Neural crest cell (in vitro differentiated cells): ENCODE measurements around the gene RDH14. TPM values are rescaled to one million over a fixed set of nuclear protein-coding genes. Genes with fewer than 3 reads are reported as not detected.

ENCODE experiments used
- DNase-seq: peaks from one replicate; pipeline ENCODE4 v3.0.0; 2021; ENCODE audit warnings: low read depth, mixed read lengths, low spot score
- H3K27ac Mint-ChIP-seq: one replicate; pipeline ENCODE4 v1.8.0; 2021; ENCODE audit warnings: mild to moderate bottlenecking, mixed read lengths; ENCODE audit not compliant: unreplicated experiment
- H3K27me3 Mint-ChIP-seq: 2 replicates; pipeline ENCODE4 v1.8.0; 2021; ENCODE audit warnings: low read depth, mild to moderate bottlenecking, mixed read lengths
- H3K36me3 Mint-ChIP-seq: 2 replicates; pipeline ENCODE4 v1.8.0; 2021; ENCODE audit warnings: low read depth, mild to moderate bottlenecking, mixed read lengths
- H3K4me1 Mint-ChIP-seq: 2 replicates; pipeline ENCODE4 v1.8.0; 2021; ENCODE audit warnings: mixed read lengths
- H3K4me3 Mint-ChIP-seq: one replicate; pipeline ENCODE4 v1.8.0; 2021; ENCODE audit warnings: mild to moderate bottlenecking, mixed read lengths
- H3K9me3 Mint-ChIP-seq: 2 replicates; pipeline ENCODE4 v1.8.0; 2021; ENCODE audit warnings: mixed read lengths
- CTCF ChIP-seq: fragments of 200-600 bp; sonication (generic); conservative IDR thresholded peaks from 2 replicates; pipeline ENCODE4 v1.5.0; 2021; ENCODE audit warnings: antibody characterized with exemption, mild to moderate bottlenecking
- total RNA-seq: library from RNA; stranded (reverse); gene quantifications from 2 replicates; pipeline ENCODE4 v1.2.1, GENCODE V29; 2021

RDH14 gene
- total RNA-seq, 1 donor from 2014 or later: 18.7 TPM

- Mint-ChIP-seq H3K27me3 (no peaks in the 10 kb centered on the region), H3K4me3 (no peak overlapping the region)
Measured at GRCh38 chr2:18536100-18536499, 24.4 kb downstream of the RDH14 start.

GRCh38 chr2:18531194-18531593 lies 29.3 kb downstream of the RDH14 start:
- Mint-ChIP-seq H3K27me3 (no peaks in the 10 kb centered on the region), H3K4me1 (no peaks in the 10 kb centered on the region), H3K27ac (no peak overlapping the region), H3K4me3 (no peak overlapping the region), H3K9me3 (no peaks in the 10 kb centered on the region), H3K36me3 (no peaks in the 10 kb centered on the region)
- DNase-seq: no peak
- no peak for TF ChIP-seq CTCF

More at GRCh38 chr2:18536100-18536499, 24.4 kb downstream of the RDH14 start:
- Mint-ChIP-seq H3K36me3 (no peaks in the 10 kb centered on the region), H3K9me3 (no peaks in the 10 kb centered on the region), H3K27ac (no peak overlapping the region), H3K4me1 (no peaks in the 10 kb centered on the region)
- no peak for DNase-seq
- TF ChIP-seq CTCF: no peak

GRCh38 chr2:18527822-18528221 lies 32.6 kb downstream of the RDH14 start:
- H3K4me3 Mint-ChIP-seq: no peak overlapping the region
- no peak for DNase-seq
- H3K36me3 Mint-ChIP-seq: no peaks in the 10 kb centered on the region
- peaks cover 5% of the 10 kb centered on the region for H3K4me1 Mint-ChIP-seq
- H3K27me3 Mint-ChIP-seq: no peaks in the 10 kb centered on the region
- H3K9me3 Mint-ChIP-seq: no peaks in the 10 kb centered on the region
- peak overlapping the region; percentile 62 for H3K27ac Mint-ChIP-seq
- TF ChIP-seq CTCF: no peak

GRCh38 chr2:18527326-18527725 lies 33.1 kb downstream of the RDH14 start:
- peaks cover 5% of the 10 kb centered on the region for H3K4me1 Mint-ChIP-seq
- no peaks in the 10 kb centered on the region for H3K36me3 Mint-ChIP-seq
- no peak for DNase-seq
- no peaks in the 10 kb centered on the region for H3K9me3 Mint-ChIP-seq
- H3K4me3 Mint-ChIP-seq: no peak overlapping the region
- H3K27me3 Mint-ChIP-seq: no peaks in the 10 kb centered on the region
- H3K27ac Mint-ChIP-seq: no peak overlapping the region
- no peak for TF ChIP-seq CTCF

- no peaks in the 10 kb centered on the region for H3K27me3 Mint-ChIP-seq
- no peaks in the 10 kb centered on the region for H3K36me3 Mint-ChIP-seq
- H3K27ac Mint-ChIP-seq: no peak overlapping the region
- no peak for DNase-seq
- no peak for TF ChIP-seq CTCF
- H3K4me3 Mint-ChIP-seq: no peak overlapping the region
- H3K9me3 Mint-ChIP-seq: no peaks in the 10 kb centered on the region
- H3K4me1 Mint-ChIP-seq: peaks cover 5% of the 10 kb centered on the region
Measured at GRCh38 chr2:18526429-18526828, 34.0 kb downstream of the RDH14 start.

GRCh38 chr2:18525852-18526251 lies 34.6 kb downstream of the RDH14 start:
- peaks cover 5% of the 10 kb centered on the region for H3K4me1 Mint-ChIP-seq
- H3K27me3 Mint-ChIP-seq: no peaks in the 10 kb centered on the region
- no peak overlapping the region for H3K27ac Mint-ChIP-seq
- H3K4me3 Mint-ChIP-seq: no peak overlapping the region
- H3K36me3 Mint-ChIP-seq: no peaks in the 10 kb centered on the region
- TF ChIP-seq CTCF: no peak
- DNase-seq: no peak
- no peaks in the 10 kb centered on the region for H3K9me3 Mint-ChIP-seq
